Thyroid gland (tissue), 4 donors: ENCODE results near the gene MT1HL1. TPM values are rescaled to one million over a fixed set of nuclear protein-coding genes. Genes with fewer than 3 reads are reported as not detected.
"Not testable (repeated sequence)": the region's sequence is repeated elsewhere in the genome, so short reads cannot be mapped to it uniquely, and the experiment has no call there.

Experiments
- DNase-seq, 2 donors: peaks; one replicate each; pipeline ENCODE4 v3.0.0-alpha.2; 2019
- H3K27ac ChIP-seq, 3 donors: fragments of 200-600 bp; sonication (generic); 1 replicate in 2 of 3; 2 replicates in 1 of 3; pipeline ENCODE4 v1.5.1; 2016 to 2019; ENCODE audit warnings: mild to moderate bottlenecking in 1 of 3, moderate library complexity in 1 of 3
- H3K27me3 ChIP-seq: fragments of 200-600 bp; sonication (generic); one replicate; pipeline ENCODE4 v1.5.1; 2019
- H3K36me3 ChIP-seq, 2 donors: fragments of 200-600 bp; sonication (generic); one replicate each; pipeline ENCODE4 v1.5.1; 2016 to 2019
- H3K4me1 ChIP-seq, 2 donors: fragments of 200-600 bp; sonication (generic); one replicate each; pipeline ENCODE4 v1.5.1; 2017 to 2019
- H3K4me3 ChIP-seq, 3 donors: fragments of 200-600 bp; sonication (generic); replicated peaks in 1 of 3; 1 replicate in 2 of 3; 2 replicates in 1 of 3; pipeline ENCODE4 v1.5.1; 2016; ENCODE audit warnings: mild to moderate bottlenecking in 1 of 3
- H3K9me3 ChIP-seq: fragments of 200-600 bp; sonication (generic); one replicate; pipeline ENCODE4 v1.5.1; 2017
- POLR2A ChIP-seq, 2 donors: fragments of 450-650 bp; IDR thresholded peaks; one replicate each; pipeline ENCODE4 v1.6.1; 2017; ENCODE audit warnings: antibody characterized with exemption in 2 of 2, mild to moderate bottlenecking in 2 of 2, moderate library complexity in 1 of 2
- WGBS, 2 donors: methylation state at CpG; one replicate each; pipeline ENCODE4 v1.1.5; 2017; 5-methylcytosine and 5-hydroxymethylcytosine counted together
- intact Hi-C: fragments of 100-400 bp; cut with DNase I; formaldehyde crosslinking; loops from one replicate; pipeline ENCODE4 v1.15.1; 2023
- total RNA-seq, 4 donors: library from RNA; depleted of rRNA; stranded (reverse); fragments of >200 nt; gene quantifications; one replicate each; pipeline ENCODE4 v1.2.3, GENCODE V29; 2016
- TF ChIP-seq, protein P1 (sequence below), 6 experiments: fragments of 200-600 bp in 3 of 6; fragments of 450-650 bp in 3 of 6; sonication (generic) in 3 of 6; IDR thresholded peaks; one replicate each; pipeline ENCODE4 v1.5.1; 2016 to 2019; ENCODE audit warnings: antibody characterized with exemption in 6 of 6, mild to moderate bottlenecking in 2 of 6, inconsistent platforms in 1 of 6, moderate library complexity in 1 of 6

MT1HL1 gene
- total RNA-seq, 4 donors from 2014 or later: not detected

DNA sequence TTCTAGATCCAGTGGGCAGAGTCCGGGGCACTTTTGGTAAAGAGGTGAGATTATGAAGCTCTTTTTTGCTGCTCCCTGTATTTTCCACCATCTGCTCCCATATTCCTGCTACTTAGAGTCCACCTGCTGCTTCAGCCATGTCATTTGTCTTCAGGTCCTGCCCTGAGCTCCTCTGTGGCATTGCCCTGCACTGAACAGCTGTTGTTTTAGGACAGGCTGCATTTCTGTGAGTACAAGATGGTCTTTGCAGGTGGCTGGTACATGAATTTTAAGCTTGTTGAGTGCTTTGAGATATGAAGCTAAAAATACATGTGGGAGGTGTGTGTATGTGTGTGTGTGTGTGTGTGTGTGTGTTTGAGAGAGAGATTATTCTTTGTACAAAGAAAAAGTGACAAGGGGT, 21.9 kb downstream of the MT1HL1 start:
- Histone ChIP-seq H3K4me3 (no peak overlapping the region), H3K27me3 (no peaks in the 10 kb centered on the region), H3K36me3 (no peaks in the 10 kb centered on the region), H3K27ac (no peak overlapping the region), H3K4me1 (peaks cover 0 to 7% of the 10 kb centered on the region in 2 donors), H3K9me3 (no peaks in the 10 kb centered on the region)
- intact Hi-C loops: no loop called here
- TF ChIP-seq POLR2A (IDR thresholded peaks at IDR 0.05): no peak
- TF ChIP-seq, protein P1, sequence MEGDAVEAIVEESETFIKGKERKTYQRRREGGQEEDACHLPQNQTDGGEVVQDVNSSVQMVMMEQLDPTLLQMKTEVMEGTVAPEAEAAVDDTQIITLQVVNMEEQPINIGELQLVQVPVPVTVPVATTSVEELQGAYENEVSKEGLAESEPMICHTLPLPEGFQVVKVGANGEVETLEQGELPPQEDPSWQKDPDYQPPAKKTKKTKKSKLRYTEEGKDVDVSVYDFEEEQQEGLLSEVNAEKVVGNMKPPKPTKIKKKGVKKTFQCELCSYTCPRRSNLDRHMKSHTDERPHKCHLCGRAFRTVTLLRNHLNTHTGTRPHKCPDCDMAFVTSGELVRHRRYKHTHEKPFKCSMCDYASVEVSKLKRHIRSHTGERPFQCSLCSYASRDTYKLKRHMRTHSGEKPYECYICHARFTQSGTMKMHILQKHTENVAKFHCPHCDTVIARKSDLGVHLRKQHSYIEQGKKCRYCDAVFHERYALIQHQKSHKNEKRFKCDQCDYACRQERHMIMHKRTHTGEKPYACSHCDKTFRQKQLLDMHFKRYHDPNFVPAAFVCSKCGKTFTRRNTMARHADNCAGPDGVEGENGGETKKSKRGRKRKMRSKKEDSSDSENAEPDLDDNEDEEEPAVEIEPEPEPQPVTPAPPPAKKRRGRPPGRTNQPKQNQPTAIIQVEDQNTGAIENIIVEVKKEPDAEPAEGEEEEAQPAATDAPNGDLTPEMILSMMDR (IDR thresholded peaks at IDR 0.05): no peak
- WGBS, 2 donors: 68 to 74% methylated on average over 1 of the region's 1 CpG
- DNase-seq: no peak

DNA sequence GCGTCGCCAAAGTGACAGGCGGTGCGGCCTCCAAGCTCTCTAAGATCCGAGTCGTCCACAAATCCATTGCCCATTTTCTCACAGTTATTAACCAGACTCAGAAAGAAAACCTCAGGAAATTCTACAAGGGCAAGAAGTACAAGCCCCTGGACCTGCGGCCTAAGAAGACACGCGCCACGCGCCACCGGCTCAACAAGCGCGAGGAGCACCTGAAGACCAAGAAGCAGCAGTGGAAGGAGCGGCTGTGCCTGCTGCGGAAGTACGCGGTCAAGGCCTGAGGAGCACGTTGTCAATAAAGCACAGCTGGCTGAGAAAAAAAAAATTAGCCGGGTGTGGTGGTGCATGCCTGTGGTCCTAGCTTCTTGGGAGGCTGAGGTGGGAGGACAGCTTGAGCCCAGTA, 22.8 kb downstream of the MT1HL1 start:
- H3K27ac ChIP-seq, intact Hi-C loops, H3K9me3 ChIP-seq, H3K4me1 ChIP-seq, H3K27me3 ChIP-seq, DNase-seq, H3K36me3 ChIP-seq, H3K4me3 ChIP-seq: not testable (repeated sequence)
- WGBS, 2 donors: 97 to 98% methylated on average over 20 of the region's 20 CpGs

DNA sequence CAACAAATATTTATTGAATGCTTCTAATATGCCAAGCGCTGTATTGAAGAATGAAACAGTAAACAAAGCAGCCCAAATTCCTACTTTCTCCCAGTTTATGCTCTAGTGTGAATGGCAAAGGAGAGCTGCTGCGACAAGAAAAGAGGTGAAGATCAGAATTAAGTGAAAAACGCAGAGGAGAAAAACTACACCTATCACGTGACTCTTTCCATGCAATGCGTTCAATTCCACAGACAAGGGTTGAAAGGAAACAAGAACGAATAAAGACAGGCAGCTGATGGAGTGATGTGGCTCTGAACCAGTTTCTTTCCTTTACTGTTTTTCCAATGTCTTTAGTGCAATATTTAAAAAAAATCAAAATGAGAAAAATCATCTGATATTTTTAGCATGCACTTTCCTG, 23.6 kb downstream of the MT1HL1 start:
- Histone ChIP-seq H3K4me3 (no peak overlapping the region), H3K36me3 (no peaks in the 10 kb centered on the region), H3K27me3 (no peaks in the 10 kb centered on the region), H3K9me3 (no peaks in the 10 kb centered on the region), H3K27ac (no peak overlapping the region), H3K4me1 (peaks cover 0 to 7% of the 10 kb centered on the region in 2 donors)
- TF ChIP-seq POLR2A (IDR thresholded peaks at IDR 0.05): no peak
- TF ChIP-seq, protein P1 (IDR thresholded peaks at IDR 0.05): no peak
- no peak for DNase-seq
- 86 to 89% methylated on average over 6 of the region's 6 CpGs for WGBS, 2 donors
- intact Hi-C loops: no loop called here

- Histone ChIP-seq H3K4me3 (no peak overlapping the region), H3K9me3 (no peaks in the 10 kb centered on the region), H3K4me1 (peaks cover 0 to 6% of the 10 kb centered on the region in 2 donors), H3K27ac (no peak overlapping the region), H3K36me3 (no peaks in the 10 kb centered on the region), H3K27me3 (no peaks in the 10 kb centered on the region)
- 89 to 90% methylated on average over 13 of the region's 13 CpGs for WGBS, 2 donors
- no peak for TF ChIP-seq POLR2A (IDR thresholded peaks at IDR 0.05)
- TF ChIP-seq, protein P1 (IDR thresholded peaks at IDR 0.05): no peak
- intact Hi-C loops: no loop called here
- DNase-seq: no peak
Observed at GRCh38 chr1:236979149-236979900, 24.9 kb downstream of the MT1HL1 start.

- WGBS, 2 donors: 92 to 95% methylated on average over 14 of the region's 14 CpGs
- no peaks in the 10 kb centered on the region for H3K9me3 ChIP-seq
- H3K36me3 ChIP-seq: no peaks in the 10 kb centered on the region
- no peaks in the 10 kb centered on the region for H3K27me3 ChIP-seq
- no peak for TF ChIP-seq POLR2A (IDR thresholded peaks at IDR 0.05)
- H3K4me1 ChIP-seq: peaks cover 0 to under 1% of the 10 kb centered on the region in 2 donors
- H3K27ac ChIP-seq: no peak overlapping the region
- DNase-seq: no peak
- H3K4me3 ChIP-seq: no peak overlapping the region
- intact Hi-C loops: no loop called here
Observed at GRCh38 chr1:236978740-236979139, 25.5 kb downstream of the MT1HL1 start.

- TF ChIP-seq, protein P1 (IDR thresholded peaks at IDR 0.05): no peak
- no peak for TF ChIP-seq POLR2A (IDR thresholded peaks at IDR 0.05)
- H3K27ac ChIP-seq: no peak overlapping the region
- no peak for DNase-seq
- no peak overlapping the region for H3K4me3 ChIP-seq
- no peaks in the 10 kb centered on the region for H3K9me3 ChIP-seq
- H3K27me3 ChIP-seq: no peaks in the 10 kb centered on the region
- WGBS, 2 donors: 71 to 78% methylated on average over 6 of the region's 6 CpGs
- no peaks in the 10 kb centered on the region for H3K4me1 ChIP-seq
- no peaks in the 10 kb centered on the region for H3K36me3 ChIP-seq
- intact Hi-C loops: no loop called here
Observed at GRCh38 chr1:236975461-236975860, 28.8 kb downstream of the MT1HL1 start.

DNA sequence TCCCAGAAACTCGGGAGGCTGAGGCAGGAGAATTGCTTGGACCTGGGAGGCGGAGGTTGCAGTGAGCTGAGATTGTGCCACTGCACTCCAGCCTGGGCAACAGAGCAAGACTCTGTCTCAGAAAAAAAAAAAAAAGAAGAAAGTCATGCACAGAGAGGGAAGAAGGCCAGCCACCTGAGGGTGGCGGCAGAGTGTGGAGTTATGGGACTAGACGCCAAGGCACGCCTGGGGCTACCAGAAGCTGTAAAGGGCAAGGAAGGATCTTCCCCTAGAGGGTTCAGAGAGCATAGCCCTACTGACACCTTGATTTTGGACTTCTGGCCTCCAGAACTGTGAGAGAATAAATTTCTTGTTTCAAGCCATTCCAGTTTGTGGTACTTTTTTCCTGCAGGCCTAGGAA, 30.2 kb downstream of the MT1HL1 start:
- not testable (repeated sequence) for H3K4me3 ChIP-seq, H3K9me3 ChIP-seq, DNase-seq, H3K27me3 ChIP-seq, H3K36me3 ChIP-seq, H3K27ac ChIP-seq, H3K4me1 ChIP-seq
- WGBS, 2 donors: 76 to 93% methylated on average over 5 of the region's 5 CpGs
- intact Hi-C loops: loop anchor here (5.0 kb wide), 1 partner anchor 52 kb away; no protein-coding TSS in a partner anchor
